ENCODE results near the gene TAS2R43. TPM values are rescaled to one million over a fixed set of nuclear protein-coding genes. Genes with fewer than 3 reads are reported as not detected.

Gene TAS2R43
- polyA plus RNA-seq, 2 of the 4 experiments (the other 2 are of a cell fraction), result not detected

- WGBS (ENCODE audit: missing lambda C conversion rate), result 8% methylated on average over 2 of the region's 2 CpGs
Observed at GRCh38 chr12:11130999-11131398, 38.9 kb upstream of the TAS2R43 start.

GRCh38 chr12:11130382-11130781 lies 38.3 kb upstream of the TAS2R43 start:
- H3K9me3 ChIP-seq, result no peaks in the 10 kb centered on the region
- DNase-seq (ENCODE audit: low read depth in 1 of 2, low spot score in 1 of 2) (no peak), ATAC-seq (no peak; a peak in 1 of 6 replicates), FAIRE-seq (no peak)
- POLR2A ChIA-PET, result no interaction called here
- no peak overlapping the region for H3K27ac ChIP-seq
- H3K4me2 ChIP-seq, result no peak overlapping the region
- no peaks in the 10 kb centered on the region for H3K4me1 ChIP-seq
- no peak overlapping the region for H3K4me3 ChIP-seq
- CTCF ChIA-PET, result no interaction called here
- WGBS (ENCODE audit: missing lambda C conversion rate), result 90% methylated on average over 3 of the region's 3 CpGs
- no peak for TF ChIP-seq HMGXB4 (CRISPR knock-in tag; IDR thresholded peaks at IDR 0.05; ENCODE audit: borderline replicate concordance)
- TF ChIP-seq FOXS1 (CRISPR knock-in tag; IDR thresholded peaks at IDR 0.05), result no peak
- TF ChIP-seq ZSCAN20 (CRISPR knock-in tag; IDR thresholded peaks at IDR 0.05), result no peak
- TF ChIP-seq POLR2AphosphoS2 (conservative IDR thresholded peaks at IDR 0.05; ENCODE audit: low read length), result no peak
- no peak for TF ChIP-seq MAZ (IDR thresholded peaks at IDR 0.05; ENCODE audit: borderline replicate concordance, low read depth, low read length)
- TF ChIP-seq RFX5 (IDR thresholded peaks at IDR 0.05), result no peak
- no peak for TF ChIP-seq CBX2 (IDR thresholded peaks at IDR 0.05; ENCODE audit: borderline replicate concordance, low read depth)
- no peak for TF ChIP-seq TP53 (CRISPR knock-in tag; IDR thresholded peaks at IDR 0.05)
- no peak for TF ChIP-seq JUNB (IDR thresholded peaks at IDR 0.05)
- TF ChIP-seq FOSL2 (IDR thresholded peaks at IDR 0.05), result no peak
- no peak for TF ChIP-seq FOSL2 (CRISPR knock-in tag; IDR thresholded peaks at IDR 0.05)

More at GRCh38 chr12:11130999-11131398, 38.9 kb upstream of the TAS2R43 start:
- ChIA-PET CTCF (no interaction called here), POLR2A (no interaction called here)
- Histone ChIP-seq H3K4me1 (no peaks in the 10 kb centered on the region), H3K9me3 (no peaks in the 10 kb centered on the region), H3K27ac (no peak overlapping the region), H3K4me2 (no peak overlapping the region), H3K4me3 (no peak overlapping the region)
- TF ChIP-seq ATOH8 (CRISPR knock-in tag; IDR thresholded peaks at IDR 0.05; ENCODE audit: low read depth) (no peak), CBX8 (IDR thresholded peaks at IDR 0.05) (no peak), ZSCAN20 (CRISPR knock-in tag; IDR thresholded peaks at IDR 0.05) (no peak), HOXA7 (CRISPR knock-in tag; IDR thresholded peaks at IDR 0.05) (no peak), SREBF2 (IDR thresholded peaks at IDR 0.05) (no peak), ZNF302 (CRISPR knock-in tag; IDR thresholded peaks at IDR 0.05) (no peak), RFX5 (IDR thresholded peaks at IDR 0.05) (no peak), ZC3H11A (IDR thresholded peaks at IDR 0.05) (no peak), ELK1 (IDR thresholded peaks at IDR 0.05; ENCODE audit: low read depth, low read length) (no peak), E2F6 (IDR thresholded peaks at IDR 0.05; ENCODE audit: borderline replicate concordance, low read depth) (no peak), RARB (CRISPR knock-in tag; IDR thresholded peaks at IDR 0.05) (no peak), POLR2AphosphoS2 (conservative IDR thresholded peaks at IDR 0.05; ENCODE audit: low read length) (no peak), REST (IDR thresholded peaks at IDR 0.05) (no peak)
- FAIRE-seq (no peak), ATAC-seq (no peak), DNase-seq (ENCODE audit: low read depth in 1 of 2, low spot score in 1 of 2) (no peak)
